Right lung (tissue), 5 donors: ENCODE data around the gene ANO6. TPM values are rescaled to one million over a fixed set of nuclear protein-coding genes. Genes with fewer than 3 reads are reported as not detected.

ENCODE experiments used
- DNase-seq, 2 donors: peaks; one replicate each; pipeline ENCODE4 v3.0.0-alpha.2; 2013
- polyA plus RNA-seq, 5 donors: library from polyadenylated mRNA; unstranded; fragments of 120-200 nt; gene quantifications; one replicate each; pipeline versions ENCODE4 v1.2.1 to v1.2.3, GENCODE V29; 2013; ENCODE audit warnings: inconsistent platforms in 1 of 5, low replicate concordance in 1 of 5; ENCODE audit not compliant: insufficient read length in 5 of 5, insufficient read depth in 1 of 5

Gene ANO6
- polyA plus RNA-seq, 5 donors = 41.6 to 73.6 (median 64.2) TPM

DNA sequence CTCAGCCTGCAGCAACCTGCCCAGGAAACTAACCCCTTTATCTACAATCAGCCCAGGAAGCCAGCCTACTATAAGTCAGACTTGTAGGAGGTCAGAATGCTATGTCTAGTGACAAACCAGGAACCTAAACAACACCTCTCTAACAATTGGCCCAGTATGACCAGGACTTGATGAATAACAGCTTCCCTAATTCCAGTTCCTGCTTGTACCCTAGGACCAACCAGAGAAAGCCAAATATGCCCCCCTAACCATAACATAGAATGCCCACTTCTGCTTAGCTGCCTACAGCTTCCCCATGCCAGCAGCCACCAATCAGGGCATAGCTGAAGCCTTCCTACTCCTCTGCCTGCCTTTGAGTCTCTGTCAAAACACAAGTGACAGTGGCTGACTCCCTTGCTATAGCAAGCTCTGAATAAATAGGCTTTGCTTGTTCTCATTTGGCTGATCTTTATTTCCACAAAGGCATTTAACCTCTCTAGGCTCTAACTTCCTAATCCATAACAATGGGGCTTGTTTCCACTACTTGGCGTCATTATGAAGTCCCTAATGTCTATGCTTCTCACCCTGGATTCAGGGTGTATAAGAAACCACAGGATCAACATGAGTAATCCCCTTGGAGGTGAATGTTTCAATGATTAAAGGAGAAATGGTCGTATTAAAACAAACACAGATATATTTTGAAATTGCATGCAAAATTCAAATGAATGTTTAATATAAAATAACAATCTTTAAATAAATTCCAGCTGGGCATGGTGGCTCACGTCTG, 220.2 kb downstream of the ANO6 start:
- no peak for DNase-seq

DNA sequence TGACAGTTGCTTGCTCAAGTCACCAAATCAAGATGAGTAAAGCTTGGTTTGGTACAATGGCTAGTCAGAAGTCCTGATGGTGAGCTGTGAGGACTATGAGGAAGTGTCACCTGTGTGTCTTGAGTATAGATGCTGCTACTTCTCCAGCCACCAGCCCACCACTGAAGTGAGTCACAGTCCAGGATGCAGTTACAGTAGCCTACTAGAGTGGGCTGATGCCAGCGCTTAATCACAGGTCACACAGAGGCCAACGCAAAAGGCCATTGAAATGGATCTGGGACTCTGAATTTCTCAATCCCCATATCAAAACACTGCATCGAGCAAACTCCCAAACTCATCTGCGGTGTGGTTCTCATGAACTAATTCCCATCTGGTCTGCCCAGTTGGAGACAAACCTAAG, 223.1 kb downstream of the ANO6 start:
- no peak for DNase-seq

DNA sequence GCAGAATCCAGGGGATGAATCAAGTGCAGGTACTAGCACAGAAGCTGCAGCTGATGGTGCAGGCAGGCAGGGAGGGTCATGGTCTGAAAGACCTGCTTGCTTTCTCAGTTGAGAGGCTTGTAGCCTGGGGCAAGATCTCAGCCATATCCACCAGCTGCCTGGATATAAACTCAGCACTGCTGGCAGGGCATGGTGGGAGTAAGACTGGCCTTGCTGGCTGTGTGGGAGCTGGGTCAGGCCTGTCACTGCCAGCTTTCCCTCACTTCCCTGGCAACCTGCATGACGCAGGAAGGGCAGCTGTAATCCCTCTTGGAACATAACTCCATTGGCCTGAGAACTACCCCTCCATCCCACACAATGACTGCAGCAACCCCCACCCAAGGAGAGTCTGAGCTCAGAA, 230.1 kb downstream of the ANO6 start:
- no peak for DNase-seq

DNA sequence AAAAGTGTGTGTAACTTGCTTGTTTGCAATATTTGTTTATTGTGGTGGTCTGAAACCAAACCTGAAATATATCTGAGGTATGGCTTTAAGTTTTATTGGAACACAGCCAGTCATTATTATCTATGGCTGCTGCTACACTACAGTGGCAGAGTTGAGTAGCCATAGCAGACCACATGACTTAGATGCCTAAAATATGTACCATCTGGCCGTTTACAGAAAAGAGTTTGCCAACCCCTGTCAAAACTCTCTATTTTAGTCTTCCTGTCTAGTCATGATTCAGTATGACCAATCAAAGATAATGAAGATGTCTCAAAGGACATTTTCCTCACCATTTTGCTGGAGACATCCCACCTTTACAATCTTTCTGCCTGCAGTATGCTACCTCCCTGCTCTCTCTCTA, 242.3 kb downstream of the ANO6 start:
- no peak for DNase-seq

DNA sequence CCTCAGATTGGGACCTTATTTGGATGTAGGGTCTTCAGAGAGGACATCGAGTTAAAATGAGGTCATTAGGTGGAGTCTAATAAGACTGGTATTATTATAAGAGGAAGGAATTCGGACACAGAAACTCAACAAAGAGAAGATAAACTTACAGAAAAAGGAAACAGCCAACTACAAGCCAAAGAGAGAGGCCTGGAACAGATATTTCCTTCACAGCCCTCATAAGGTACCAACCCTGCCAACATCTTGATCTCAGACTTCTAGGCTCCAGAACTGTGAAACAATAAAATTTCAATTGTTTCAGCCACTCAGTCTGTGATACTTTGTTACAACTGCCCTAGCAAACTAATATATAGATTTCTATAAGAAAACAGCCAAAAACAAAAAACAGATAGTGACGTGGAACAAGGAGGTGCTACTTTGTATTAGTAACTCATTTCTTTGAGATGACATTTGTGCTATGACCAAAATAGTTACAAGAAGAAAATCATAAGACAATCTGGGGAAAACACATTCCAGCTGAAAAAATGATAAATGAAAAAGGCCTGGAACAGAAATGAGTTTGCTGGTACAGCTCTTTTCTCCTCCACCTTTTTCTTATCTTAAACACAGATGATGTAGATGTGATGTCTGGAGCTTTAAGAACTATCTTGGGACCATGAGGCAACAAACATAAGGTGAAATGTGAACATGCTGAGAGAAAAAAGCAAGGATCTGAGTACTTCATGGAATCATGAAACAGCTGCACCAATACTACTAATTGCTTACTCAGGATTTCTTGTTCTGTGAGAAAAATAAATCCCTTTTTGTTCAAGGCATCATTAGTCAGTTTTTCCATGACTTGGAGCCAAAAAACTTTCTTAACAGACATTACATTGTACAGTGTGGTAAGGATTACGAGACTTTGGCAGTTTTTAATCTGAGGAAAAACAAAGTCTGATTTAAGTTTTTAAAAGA, 243.2 kb downstream of the ANO6 start:
- no peak for DNase-seq

DNA sequence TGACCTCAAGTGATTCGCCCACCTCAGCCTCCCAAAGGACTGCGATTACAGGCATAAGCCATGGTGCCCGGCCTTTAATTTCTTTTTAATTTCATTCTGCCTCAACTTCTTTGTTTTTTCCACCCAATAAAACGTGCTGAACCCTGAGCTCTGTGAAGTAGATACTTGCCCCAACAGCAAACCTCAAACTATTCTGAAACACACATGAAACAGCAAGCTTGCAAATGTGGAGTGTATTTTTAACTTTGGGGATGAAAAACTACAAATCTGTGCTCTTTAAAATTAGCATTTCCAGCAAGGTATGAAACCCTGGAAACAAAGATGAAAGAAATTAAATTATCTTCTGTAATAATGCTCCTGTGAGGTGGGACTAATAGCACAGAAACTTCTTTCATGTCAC, 246.6 kb downstream of the ANO6 start:
- DNase-seq = no peak

DNA sequence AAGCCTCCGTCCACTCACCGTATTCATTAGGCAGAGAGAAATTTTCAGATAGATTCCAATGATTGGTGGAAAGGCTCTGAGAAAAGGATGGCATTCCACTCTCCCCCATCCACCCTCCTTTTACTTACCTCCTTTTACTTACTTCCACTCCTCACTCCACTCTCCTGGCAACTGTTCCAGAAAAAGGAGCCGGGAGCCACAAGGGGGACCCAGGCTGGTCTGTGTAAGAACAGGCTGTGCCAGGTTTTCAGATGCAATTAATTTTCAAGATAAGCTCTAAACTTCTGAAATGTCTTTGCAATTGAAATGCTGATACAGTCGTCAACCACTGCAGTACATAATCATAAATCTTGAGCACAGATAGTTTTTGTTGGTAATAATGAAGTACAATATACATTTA, 248.8 kb downstream of the ANO6 start:
- no peak for DNase-seq

DNA sequence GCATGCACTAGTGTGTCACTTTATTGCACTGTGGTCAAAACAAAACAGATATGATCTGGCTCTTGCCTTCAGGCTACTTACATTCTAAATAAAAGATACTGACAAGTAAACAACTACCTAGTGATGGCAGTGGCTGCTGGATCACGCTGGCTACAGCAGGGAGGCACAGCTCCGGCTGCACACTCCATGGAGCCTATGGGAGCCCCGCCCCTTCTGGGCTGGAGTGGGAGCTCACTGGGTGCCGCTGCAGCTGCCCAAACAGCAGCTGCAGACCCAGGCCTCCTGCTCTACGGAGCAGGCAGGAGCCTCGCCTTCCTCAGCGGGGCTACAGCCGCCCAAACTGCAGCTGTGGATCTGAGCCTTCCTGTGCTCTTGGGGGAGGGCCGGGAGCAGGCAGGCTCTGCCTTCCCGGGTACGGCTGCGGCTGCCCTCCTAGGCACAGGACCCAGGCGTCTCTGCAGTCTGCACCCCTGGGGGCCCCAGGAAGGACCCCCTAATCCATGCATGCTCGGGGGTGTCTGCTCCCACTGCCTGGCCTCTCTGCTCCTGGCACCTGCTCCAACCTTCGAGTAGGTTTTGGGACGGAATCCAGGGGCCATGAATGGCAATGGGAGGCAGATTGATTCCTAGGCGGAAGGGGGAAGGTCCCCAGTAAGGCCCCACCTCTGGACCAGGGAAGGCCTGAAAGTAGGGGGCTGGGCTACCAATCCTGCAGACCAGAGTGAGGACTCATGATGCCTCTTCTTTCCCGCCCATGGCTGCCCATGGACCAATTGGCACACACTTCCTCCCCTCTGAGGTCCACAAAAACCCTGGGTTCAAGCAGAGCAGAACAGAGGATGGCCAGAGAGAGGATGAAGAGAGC, 253.1 kb downstream of the ANO6 start:
- no peak for DNase-seq

DNA sequence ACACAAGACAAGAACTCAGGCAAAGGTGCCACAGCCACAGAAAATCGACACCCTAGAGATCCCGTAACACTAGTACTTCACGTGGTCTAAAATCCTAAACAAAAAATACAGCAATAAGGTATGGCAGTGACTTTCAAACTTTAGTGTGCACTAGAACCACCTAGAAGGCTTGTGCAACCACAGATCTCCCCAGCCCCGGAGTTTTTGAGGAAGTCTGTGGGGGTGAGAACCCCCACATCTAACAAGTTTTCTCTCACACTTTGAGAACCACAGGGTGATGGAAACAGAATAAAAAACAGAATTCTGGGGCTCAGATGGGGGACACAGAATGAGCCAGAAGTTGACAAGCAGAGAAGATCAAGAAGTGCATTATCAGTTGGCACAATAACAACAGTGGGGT, 254.0 kb downstream of the ANO6 start:
- DNase-seq = no peak

DNA sequence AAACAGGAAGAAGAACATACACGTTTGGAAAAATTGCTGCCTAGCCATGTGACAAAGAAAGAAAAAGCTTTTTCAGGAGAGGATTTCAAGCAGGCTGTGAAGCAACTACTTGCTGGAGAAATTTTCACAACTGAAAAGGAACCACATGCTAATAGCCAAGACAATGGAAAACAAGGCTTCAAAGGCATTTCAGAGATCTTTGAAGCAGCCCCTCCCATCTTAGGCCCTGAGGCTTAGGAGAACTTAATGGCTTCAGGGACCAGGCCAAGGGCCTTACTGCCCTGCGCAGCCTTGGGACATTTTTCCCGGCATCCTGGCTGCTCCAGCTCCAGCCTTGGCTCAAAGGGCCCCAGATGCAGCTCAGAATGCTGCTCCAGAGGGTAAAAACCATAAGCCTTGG, 257.7 kb downstream of the ANO6 start:
- no peak for DNase-seq

DNA sequence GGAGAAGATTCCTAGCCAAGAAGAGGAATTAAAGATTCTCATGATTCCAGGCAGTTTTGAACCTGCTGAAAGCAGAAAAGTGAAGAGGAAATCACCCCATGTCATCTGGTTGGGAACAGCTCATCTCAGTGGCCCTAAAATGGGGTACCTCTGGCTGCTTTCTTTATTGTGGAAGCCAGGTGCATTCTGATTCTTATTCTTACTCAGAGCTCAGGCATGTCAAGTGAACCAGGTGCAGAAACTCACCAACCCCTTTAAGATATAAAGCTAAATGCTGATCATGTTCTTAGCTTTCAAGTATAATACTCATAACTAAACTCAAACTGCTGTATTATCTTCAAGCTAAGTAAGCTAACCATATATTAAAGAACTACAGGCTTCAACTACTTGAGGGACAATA, 259.7 kb downstream of the ANO6 start:
- no peak for DNase-seq

DNA sequence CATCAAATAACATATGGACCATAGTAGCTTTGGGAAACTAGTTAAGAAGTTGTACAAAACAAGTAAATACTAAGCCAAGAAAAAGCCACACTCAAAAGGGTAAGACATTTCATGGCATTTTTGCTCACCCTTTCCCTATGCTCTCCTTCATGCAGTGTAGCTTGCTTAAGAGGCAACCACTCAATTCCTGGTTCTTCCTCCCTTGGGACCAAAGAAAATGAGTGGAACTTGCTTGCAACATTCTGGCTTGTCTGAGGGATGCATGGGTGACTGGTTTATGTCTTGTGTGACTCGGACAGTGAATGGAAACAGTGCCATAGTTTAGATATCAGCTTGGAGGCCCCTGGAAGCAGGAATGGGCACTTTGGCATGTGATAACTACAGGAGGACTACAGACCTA, 261.6 kb downstream of the ANO6 start:
- DNase-seq = no peak

DNA sequence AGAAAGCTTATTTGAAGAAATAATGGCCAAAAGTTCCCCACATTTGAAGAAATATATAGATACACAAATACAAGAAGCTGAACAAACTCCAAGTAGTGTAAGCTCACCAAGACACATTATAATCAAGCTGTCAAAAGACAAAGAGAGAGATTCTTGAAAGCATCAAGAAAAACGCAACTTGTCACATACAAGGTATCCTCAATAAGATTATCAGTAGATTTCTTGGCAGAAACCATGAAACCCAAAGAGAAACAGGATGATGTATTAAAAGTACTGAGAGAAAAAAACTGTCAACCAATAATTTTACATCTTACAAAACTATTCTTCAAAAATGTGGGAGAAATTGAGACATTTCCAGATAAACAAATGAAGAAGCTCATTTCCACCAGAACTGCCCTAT, 263.0 kb downstream of the ANO6 start:
- DNase-seq = no peak

DNA sequence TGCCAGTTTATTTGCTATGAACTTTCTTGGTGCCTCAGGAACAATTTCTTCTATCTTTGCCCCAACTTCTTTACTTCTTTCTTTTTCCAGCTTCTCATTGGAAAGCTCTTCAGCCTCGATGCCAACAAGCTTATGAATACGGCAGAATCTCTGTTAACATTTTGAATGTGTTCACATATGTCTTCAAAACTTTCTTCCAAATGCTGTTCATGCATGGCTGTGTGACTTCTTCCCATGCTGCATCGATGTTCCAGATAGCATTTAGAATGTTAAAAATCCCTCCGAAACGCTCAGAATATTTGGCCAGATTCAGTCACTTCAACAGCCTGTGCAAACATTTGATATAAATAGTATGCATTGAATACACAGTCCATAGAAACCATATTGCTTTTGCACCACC, 265.9 kb downstream of the ANO6 start:
- DNase-seq = no peak

DNA sequence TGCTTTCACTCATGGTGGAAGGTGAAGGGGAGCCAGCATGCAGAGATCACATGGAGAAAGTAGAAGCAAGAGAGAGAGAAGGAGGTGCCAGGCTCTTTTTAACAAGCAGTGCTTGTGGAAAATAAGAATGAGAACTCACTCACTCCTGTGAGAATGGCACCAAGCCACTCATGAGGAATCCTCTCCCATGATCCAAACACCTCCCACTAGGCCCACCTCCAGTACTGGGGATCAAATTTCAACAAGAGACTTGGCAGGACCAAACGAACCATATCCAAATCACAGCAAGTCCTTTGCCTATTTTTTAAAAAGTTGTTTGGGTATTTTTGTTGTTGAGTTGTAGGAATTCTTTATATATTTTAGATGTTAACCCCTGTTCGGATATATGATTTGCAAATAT, 267.7 kb downstream of the ANO6 start:
- DNase-seq = no peak

Other genes starting within 250 kb of the ANO6 start
- not detected for gene DBX2, start 165.0 kb upstream of the ANO6 start, polyA plus RNA-seq